Right atrium auricular region (tissue), 2 donors: Measurements from ENCODE around the gene RNF113A. TPM values are rescaled to one million over a fixed set of nuclear protein-coding genes. Genes with fewer than 3 reads are reported as not detected.

Experiments used
- DNase-seq: peaks from one replicate; pipeline ENCODE4 v3.0.0-alpha.2; 2019; ENCODE audit warnings: low spot score
- H3K27ac ChIP-seq, 2 donors: fragments of 200-600 bp; sonication (generic); 1 replicate in 1 of 2; 2 replicates in 1 of 2; pipeline ENCODE4 v1.5.1; 2016 to 2019
- H3K27me3 ChIP-seq, 2 donors: fragments of 200-600 bp; sonication (generic); one replicate each; pipeline versions ENCODE4 v1.5.1 to v1.6.0; 2017 to 2019
- H3K36me3 ChIP-seq: fragments of 200-600 bp; sonication (generic); one replicate; pipeline ENCODE4 v1.5.1; 2016
- H3K4me1 ChIP-seq, 2 donors: fragments of 200-600 bp; sonication (generic); one replicate each; pipeline versions ENCODE4 v1.5.1 to v1.6.0; 2017 to 2019
- H3K4me3 ChIP-seq, 2 donors: fragments of 200-600 bp; sonication (generic); 1 replicate in 1 of 2; 2 replicates in 1 of 2; pipeline ENCODE4 v1.5.1; 2017 to 2019; ENCODE audit warnings: mild to moderate bottlenecking in 1 of 2, moderate library complexity in 1 of 2
- H3K9me3 ChIP-seq, 2 donors: fragments of 200-600 bp; sonication (generic); one replicate each; pipeline ENCODE4 v1.5.1; 2019
- total RNA-seq, 2 donors: library from RNA; depleted of rRNA; stranded (reverse); fragments of >200 nt; gene quantifications; one replicate each; pipeline ENCODE4 v1.1.0, GENCODE V29; 2016
- TF ChIP-seq, protein P1 (sequence below), 2 donors: fragments of 200-600 bp; sonication (generic); IDR thresholded peaks; one replicate each; pipeline ENCODE4 v1.5.1; 2019; ENCODE audit warnings: antibody characterized with exemption in 2 of 2

Gene RNF113A
- total RNA-seq, 2 donors from 2014 or later: 9.8 to 10.6 TPM

GRCh38 chrX:119880552-119881437 lies 9.3 kb upstream of the RNF113A start:
- DNase-seq: no peak
- no peak overlapping the region for H3K27ac ChIP-seq
- H3K27me3 ChIP-seq: no peaks in the 10 kb centered on the region
- H3K4me1 ChIP-seq: no peaks in the 10 kb centered on the region
- TF ChIP-seq, protein P1, sequence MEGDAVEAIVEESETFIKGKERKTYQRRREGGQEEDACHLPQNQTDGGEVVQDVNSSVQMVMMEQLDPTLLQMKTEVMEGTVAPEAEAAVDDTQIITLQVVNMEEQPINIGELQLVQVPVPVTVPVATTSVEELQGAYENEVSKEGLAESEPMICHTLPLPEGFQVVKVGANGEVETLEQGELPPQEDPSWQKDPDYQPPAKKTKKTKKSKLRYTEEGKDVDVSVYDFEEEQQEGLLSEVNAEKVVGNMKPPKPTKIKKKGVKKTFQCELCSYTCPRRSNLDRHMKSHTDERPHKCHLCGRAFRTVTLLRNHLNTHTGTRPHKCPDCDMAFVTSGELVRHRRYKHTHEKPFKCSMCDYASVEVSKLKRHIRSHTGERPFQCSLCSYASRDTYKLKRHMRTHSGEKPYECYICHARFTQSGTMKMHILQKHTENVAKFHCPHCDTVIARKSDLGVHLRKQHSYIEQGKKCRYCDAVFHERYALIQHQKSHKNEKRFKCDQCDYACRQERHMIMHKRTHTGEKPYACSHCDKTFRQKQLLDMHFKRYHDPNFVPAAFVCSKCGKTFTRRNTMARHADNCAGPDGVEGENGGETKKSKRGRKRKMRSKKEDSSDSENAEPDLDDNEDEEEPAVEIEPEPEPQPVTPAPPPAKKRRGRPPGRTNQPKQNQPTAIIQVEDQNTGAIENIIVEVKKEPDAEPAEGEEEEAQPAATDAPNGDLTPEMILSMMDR (IDR thresholded peaks at IDR 0.05): peak in 1 of 2 donors; percentile 59
- H3K36me3 ChIP-seq: peaks cover 8% of the 10 kb centered on the region
- H3K4me3 ChIP-seq: no peak overlapping the region
- no peaks in the 10 kb centered on the region for H3K9me3 ChIP-seq

DNA sequence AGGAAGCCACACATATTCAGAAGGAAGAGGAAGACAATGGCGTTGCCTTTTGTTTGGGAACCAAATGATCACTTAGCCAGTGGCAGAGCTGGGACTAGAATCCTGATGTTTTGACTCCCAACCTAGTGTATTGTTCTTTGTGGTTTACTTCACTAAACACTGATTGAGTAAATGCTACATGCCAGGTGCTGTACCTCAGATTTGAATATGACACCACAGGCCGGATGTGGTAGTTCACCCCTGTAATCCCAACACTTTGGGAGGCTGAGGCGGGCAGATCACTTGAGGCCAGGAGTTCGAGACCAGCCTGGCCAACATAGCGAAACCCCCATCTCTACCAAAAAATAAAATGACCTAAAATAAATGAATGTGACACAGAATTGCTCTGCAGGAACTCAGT lies 8.5 kb upstream of the RNF113A start:
- TF ChIP-seq, protein P1 (IDR thresholded peaks at IDR 0.05): no peak
- Histone ChIP-seq H3K4me3 (no peak overlapping the region), H3K36me3 (peaks cover 8% of the 10 kb centered on the region), H3K4me1 (no peaks in the 10 kb centered on the region), H3K9me3 (no peaks in the 10 kb centered on the region), H3K27me3 (no peaks in the 10 kb centered on the region), H3K27ac (no peak overlapping the region)
- no peak for DNase-seq

DNA sequence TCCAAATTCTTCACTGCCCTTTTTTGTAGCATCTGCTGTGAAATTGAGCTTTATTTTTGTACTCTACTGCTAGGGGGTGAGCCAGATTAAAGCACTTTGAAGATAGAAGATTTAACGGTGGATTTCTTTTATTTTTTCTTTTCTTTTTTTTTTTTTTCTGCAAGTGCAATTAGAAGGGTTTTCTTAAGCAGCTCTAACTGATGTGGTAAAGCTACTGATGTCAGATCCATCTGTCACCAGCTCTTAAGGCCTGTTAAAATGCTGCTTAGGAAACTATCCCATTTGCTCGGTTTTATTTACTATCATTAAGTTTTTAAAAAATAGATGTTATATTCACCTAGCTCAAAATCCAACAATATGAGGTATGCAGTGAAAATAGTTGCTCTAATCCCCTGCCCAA lies 7.2 kb upstream of the RNF113A start:
- H3K36me3 ChIP-seq: peaks cover 8% of the 10 kb centered on the region
- no peaks in the 10 kb centered on the region for H3K27me3 ChIP-seq
- H3K27ac ChIP-seq: no peak overlapping the region
- no peak for DNase-seq
- H3K9me3 ChIP-seq: no peaks in the 10 kb centered on the region
- no peak overlapping the region for H3K4me3 ChIP-seq
- no peaks in the 10 kb centered on the region for H3K4me1 ChIP-seq
- TF ChIP-seq, protein P1 (IDR thresholded peaks at IDR 0.05): no peak

- H3K4me3 ChIP-seq: peak overlapping the region; percentile 49 to 59
- peak overlapping the region; percentile 87 to 88 for H3K27ac ChIP-seq
- DNase-seq: no peak
- H3K4me1 ChIP-seq: peaks cover 0 to 7% of the 10 kb centered on the region in 2 donors
- no peaks in the 10 kb centered on the region for H3K9me3 ChIP-seq
- TF ChIP-seq, protein P1 (IDR thresholded peaks at IDR 0.05): no peak
- no peaks in the 10 kb centered on the region for H3K36me3 ChIP-seq
- no peaks in the 10 kb centered on the region for H3K27me3 ChIP-seq
Measured at GRCh38 chrX:119871245-119871598, 311 bp downstream of the RNF113A start.

- TF ChIP-seq, protein P1 (IDR thresholded peaks at IDR 0.05): no peak
- no peaks in the 10 kb centered on the region for H3K9me3 ChIP-seq
- DNase-seq: no peak
- H3K27ac ChIP-seq: peak overlapping the region; percentile 87 to 88
- peak overlapping the region; percentile 49 to 59 for H3K4me3 ChIP-seq
- H3K36me3 ChIP-seq: no peaks in the 10 kb centered on the region
- H3K27me3 ChIP-seq: no peaks in the 10 kb centered on the region
- peaks cover 0 to 7% of the 10 kb centered on the region in 2 donors for H3K4me1 ChIP-seq
Measured at GRCh38 chrX:119870626-119871131, 854 bp downstream of the RNF113A start.
